MM.1S (cell line): ENCODE results near the gene CHURC1.

ENCODE experiments used
- DNase-seq: peaks from one replicate; pipeline ENCODE4 v3.0.0-alpha.2; 2015
- H2AFZ ChIP-seq: fragments of 300-600 bp; sonication (generic); 2 replicates; pipeline ENCODE4 v1.6.0; 2016; ENCODE audit warnings: antibody characterized with exemption, low read length
- H3F3A ChIP-seq: fragments of 300-600 bp; sonication (generic); 2 replicates; pipeline ENCODE4 v1.6.1; 2016; ENCODE audit warnings: mild to moderate bottlenecking, antibody characterized with exemption, low read length, moderate library complexity, mixed read lengths; ENCODE audit not compliant: insufficient read depth
- H3K27ac ChIP-seq: fragments of 300-600 bp; sonication (generic); 2 replicates; pipeline ENCODE4 v1.5.1; 2016; ENCODE audit warnings: mild to moderate bottlenecking, low read length
- H3K27me3 ChIP-seq: fragments of 300-600 bp; sonication (generic); replicated peaks from 2 replicates; pipeline ENCODE4 v1.6.0; 2016; ENCODE audit warnings: low read length; ENCODE audit not compliant: insufficient read depth
- H3K36me3 ChIP-seq: fragments of 300-600 bp; sonication (generic); replicated peaks from 2 replicates; pipeline ENCODE4 v1.6.1; 2016; ENCODE audit warnings: mild to moderate bottlenecking, low read length, mixed read lengths; ENCODE audit not compliant: insufficient read depth
- H3K4me1 ChIP-seq: fragments of 300-600 bp; sonication (generic); 2 replicates; pipeline ENCODE4 v1.6.1; 2016; ENCODE audit warnings: low read length, mixed read lengths
- H3K4me2 ChIP-seq: fragments of 300-600 bp; sonication (generic); 2 replicates; pipeline ENCODE4 v1.6.0; 2016; ENCODE audit warnings: low read depth, low read length
- H3K4me3 ChIP-seq: fragments of 300-600 bp; sonication (generic); 2 replicates; pipeline ENCODE4 v1.5.1; 2016; ENCODE audit warnings: low read length, mixed read lengths
- H3K79me2 ChIP-seq: fragments of 300-600 bp; sonication (generic); 2 replicates; pipeline ENCODE4 v1.6.1; 2016; ENCODE audit warnings: mixed run types, low read length, mixed read lengths
- H3K9ac ChIP-seq: fragments of 300-600 bp; sonication (generic); 2 replicates; pipeline ENCODE4 v1.6.1; 2016; ENCODE audit warnings: low read length, mixed read lengths
- H3K9me2 ChIP-seq: fragments of 300-600 bp; sonication (generic); replicated peaks from 2 replicates; pipeline ENCODE4 v1.6.1; 2016; ENCODE audit warnings: mild to moderate bottlenecking, low read length, mixed read lengths; ENCODE audit not compliant: insufficient read depth
- H3K9me3 ChIP-seq: fragments of 300-600 bp; sonication (generic); replicated peaks from 2 replicates; pipeline ENCODE4 v1.6.1; 2016; ENCODE audit warnings: mild to moderate bottlenecking, low read length, mixed read lengths; ENCODE audit not compliant: insufficient read depth
- H4K20me1 ChIP-seq: fragments of 300-600 bp; sonication (generic); 2 replicates; pipeline ENCODE4 v1.6.1; 2016; ENCODE audit warnings: mild to moderate bottlenecking, low read length, moderate library complexity, mixed read lengths; ENCODE audit not compliant: insufficient read depth
- EZH2 ChIP-seq: fragments of 300-600 bp; sonication (generic); optimal IDR thresholded peaks from 2 replicates; pipeline ENCODE3; 2017; ENCODE audit warnings: low read depth, mild to moderate bottlenecking, antibody characterized with exemption, low read length, mixed read lengths
- EZH2phosphoT487 ChIP-seq: fragments of 300-600 bp; sonication (generic); IDR thresholded peaks from 2 replicates; pipeline ENCODE4 v1.6.1; 2018; ENCODE audit warnings: antibody characterized with exemption, low read length
- TF ChIP-seq, protein P1 (sequence below): fragments of 300-600 bp; sonication (generic); IDR thresholded peaks from 2 replicates; pipeline ENCODE4 v1.5.1; 2016; ENCODE audit warnings: antibody characterized with exemption, low read length, mixed read lengths

CHURC1 gene

GRCh38 chr14:64867182-64867581 lies 47.1 kb upstream of the CHURC1 start:
- no peak overlapping the region for H3K4me2 ChIP-seq
- H4K20me1 ChIP-seq: no peaks in the 10 kb centered on the region
- TF ChIP-seq, protein P1, sequence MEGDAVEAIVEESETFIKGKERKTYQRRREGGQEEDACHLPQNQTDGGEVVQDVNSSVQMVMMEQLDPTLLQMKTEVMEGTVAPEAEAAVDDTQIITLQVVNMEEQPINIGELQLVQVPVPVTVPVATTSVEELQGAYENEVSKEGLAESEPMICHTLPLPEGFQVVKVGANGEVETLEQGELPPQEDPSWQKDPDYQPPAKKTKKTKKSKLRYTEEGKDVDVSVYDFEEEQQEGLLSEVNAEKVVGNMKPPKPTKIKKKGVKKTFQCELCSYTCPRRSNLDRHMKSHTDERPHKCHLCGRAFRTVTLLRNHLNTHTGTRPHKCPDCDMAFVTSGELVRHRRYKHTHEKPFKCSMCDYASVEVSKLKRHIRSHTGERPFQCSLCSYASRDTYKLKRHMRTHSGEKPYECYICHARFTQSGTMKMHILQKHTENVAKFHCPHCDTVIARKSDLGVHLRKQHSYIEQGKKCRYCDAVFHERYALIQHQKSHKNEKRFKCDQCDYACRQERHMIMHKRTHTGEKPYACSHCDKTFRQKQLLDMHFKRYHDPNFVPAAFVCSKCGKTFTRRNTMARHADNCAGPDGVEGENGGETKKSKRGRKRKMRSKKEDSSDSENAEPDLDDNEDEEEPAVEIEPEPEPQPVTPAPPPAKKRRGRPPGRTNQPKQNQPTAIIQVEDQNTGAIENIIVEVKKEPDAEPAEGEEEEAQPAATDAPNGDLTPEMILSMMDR: no peak
- no peak for TF ChIP-seq EZH2phosphoT487
- TF ChIP-seq EZH2: no peak
- no peaks in the 10 kb centered on the region for H3F3A ChIP-seq
- no peak overlapping the region for H3K9ac ChIP-seq
- H3K79me2 ChIP-seq: no peaks in the 10 kb centered on the region
- H3K9me3 ChIP-seq: no peaks in the 10 kb centered on the region
- DNase-seq: no peak
- H3K27ac ChIP-seq: no peak overlapping the region
- H2AFZ ChIP-seq: no peak overlapping the region
- no peak overlapping the region for H3K4me3 ChIP-seq
- no peaks in the 10 kb centered on the region for H3K4me1 ChIP-seq
- H3K36me3 ChIP-seq: no peaks in the 10 kb centered on the region
- no peaks in the 10 kb centered on the region for H3K27me3 ChIP-seq
- no peaks in the 10 kb centered on the region for H3K9me2 ChIP-seq

DNA sequence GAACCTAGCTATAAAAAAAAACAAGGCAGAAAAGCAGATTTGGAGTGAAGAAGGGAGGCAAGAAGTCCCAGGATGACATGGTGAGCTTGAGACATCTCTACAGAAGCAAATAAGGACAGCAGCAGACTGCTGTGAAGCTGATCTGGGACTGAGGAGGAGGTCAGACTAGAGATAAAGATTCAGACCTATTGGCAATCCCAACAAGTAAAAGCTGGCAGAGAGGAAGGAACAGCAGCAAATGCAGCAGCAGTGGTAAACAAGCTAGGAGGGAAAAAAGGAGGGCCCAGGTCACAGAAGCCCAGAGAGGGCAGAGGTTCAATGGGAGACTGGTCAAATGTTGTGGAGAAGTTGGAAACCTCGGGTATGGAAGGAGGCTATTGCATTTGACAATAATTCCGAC lies 45.9 kb upstream of the CHURC1 start:
- H3K4me2 ChIP-seq: no peak overlapping the region

DNA sequence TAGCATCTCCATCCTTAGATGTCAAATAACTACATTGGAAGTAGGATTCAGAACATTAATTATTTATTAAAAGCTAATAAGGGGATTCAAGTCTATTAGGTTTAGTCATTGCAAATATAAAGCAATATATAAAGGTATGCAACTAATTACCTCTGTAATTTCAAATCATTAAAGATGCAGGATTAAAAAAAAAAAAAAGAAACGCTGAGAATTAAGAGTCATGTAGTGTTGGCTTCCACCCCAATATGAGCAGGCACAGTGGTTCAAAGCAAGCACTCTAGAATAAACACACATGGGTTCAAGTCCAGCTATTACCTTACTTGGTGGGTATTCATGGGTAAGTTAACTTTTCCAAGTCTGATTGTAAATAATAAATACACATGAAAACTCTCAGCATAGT lies 45.4 kb upstream of the CHURC1 start:
- Histone ChIP-seq H3K9ac (no peak overlapping the region), H3K4me3 (no peak overlapping the region), H2AFZ (no peak overlapping the region), H3F3A (no peaks in the 10 kb centered on the region), H3K4me2 (no peak overlapping the region), H3K9me3 (no peaks in the 10 kb centered on the region), H3K27me3 (no peaks in the 10 kb centered on the region), H3K79me2 (no peaks in the 10 kb centered on the region), H3K4me1 (no peaks in the 10 kb centered on the region), H4K20me1 (no peaks in the 10 kb centered on the region), H3K27ac (no peak overlapping the region), H3K9me2 (no peaks in the 10 kb centered on the region), H3K36me3 (no peaks in the 10 kb centered on the region)
- no peak for DNase-seq
- TF ChIP-seq, protein P1: no peak
- TF ChIP-seq EZH2: no peak
- TF ChIP-seq EZH2phosphoT487: no peak

More for the DNA sequence above, 45.9 kb upstream of the CHURC1 start:
- Histone ChIP-seq H2AFZ (no peak overlapping the region), H3K4me3 (no peak overlapping the region), H3K79me2 (no peaks in the 10 kb centered on the region), H3K9ac (no peak overlapping the region), H3K4me1 (no peaks in the 10 kb centered on the region), H3F3A (no peaks in the 10 kb centered on the region), H4K20me1 (no peaks in the 10 kb centered on the region), H3K9me2 (no peaks in the 10 kb centered on the region), H3K27me3 (no peaks in the 10 kb centered on the region), H3K27ac (no peak overlapping the region), H3K9me3 (no peaks in the 10 kb centered on the region), H3K36me3 (no peaks in the 10 kb centered on the region)
- no peak for DNase-seq
- TF ChIP-seq EZH2phosphoT487 (no peak), EZH2 (no peak)
- TF ChIP-seq, protein P1: no peak
